Neural progenitor cell (in vitro differentiated cells): ENCODE data around the gene RMRP.

Experiments used
- CTCF ChIP-seq: fragments of 200-600 bp; sonication (generic); IDR thresholded peaks from 2 replicates; pipeline ENCODE4 v1.5.1; 2017; ENCODE audit warnings: antibody characterized with exemption, mild to moderate bottlenecking
- EZH2phosphoT487 ChIP-seq: fragments of 200-600 bp; sonication (generic); IDR thresholded peaks from 2 replicates; pipeline ENCODE4 v1.6.1; 2017; ENCODE audit warnings: antibody characterized with exemption

- TF ChIP-seq CTCF (no peak), EZH2phosphoT487 (no peak)
These were observed 1.1 kb upstream of the RMRP start for GRCh38 chr9:35658968-35659220.
